HUDEP-2 (cell line): ENCODE results near the gene IRF9.

Experiments used
- DNase-seq, 76 experiments: peaks; one replicate each; lab custom pipeline; 2025; ENCODE audit not compliant: unreplicated experiment in 76 of 76; lab: John Stamatoyannopoulos, UW

The IRF9 gene

GRCh38 chr14:24160850-24161804 lies at the start of gene IRF9:
TSS of gene IRF9 (plus strand) at chr14:24161265. CDS start at chr14:24162145, 880 bp downstream.
- peak; percentile 33 to 99 (median 96) for DNase-seq

GRCh38 chr14:24113379-24113800 lies 47.7 kb upstream of the IRF9 start:
- DNase-seq = peak in 3 of 76 experiments; percentile 40 to 64 (median 50)

- peak; percentile 30 to 93 (median 79) for DNase-seq
Observed at GRCh38 chr14:24113801-24114531, 47.1 kb upstream of the IRF9 start.

- DNase-seq = peak; percentile 71 to 100 (median 98)
Observed at GRCh38 chr14:24114532-24115421, 46.3 kb upstream of the IRF9 start, which contains the start of the genes DCAF11 and NRL. TSS of gene DCAF11 (plus strand) at chr14:24114777. CDS start at chr14:24115595, 818 bp downstream. TSS of gene NRL (minus strand) at chr14:24114949. CDS start at chr14:24082848, 32,101 bp downstream.

GRCh38 chr14:24115422-24116127 lies 45.5 kb upstream of the IRF9 start:
- DNase-seq = no peak

- no peak for DNase-seq
Observed at GRCh38 chr14:24116128-24116814, 44.8 kb upstream of the IRF9 start.

- no peak for DNase-seq
Observed at GRCh38 chr14:24117179-24117578, 43.9 kb upstream of the IRF9 start.

GRCh38 chr14:24119691-24120090 lies 41.4 kb upstream of the IRF9 start:
- DNase-seq = no peak

- no peak for DNase-seq
Observed at GRCh38 chr14:24121210-24121609, 39.9 kb upstream of the IRF9 start.

- peak in 14 of 76 experiments; percentile 1 to 33 (median 15) for DNase-seq
Observed at GRCh38 chr14:24122416-24122815, 38.6 kb upstream of the IRF9 start.

- peak in 6 of 76 experiments; percentile 14 to 82 (median 26) for DNase-seq
Observed at GRCh38 chr14:24122898-24123297, 38.2 kb upstream of the IRF9 start.

- DNase-seq = peak in 75 of 76 experiments; percentile 40 to 91 (median 72)
Observed at GRCh38 chr14:24123424-24124417, 37.3 kb upstream of the IRF9 start.

GRCh38 chr14:24126939-24127338 lies 34.1 kb upstream of the IRF9 start:
- DNase-seq = no peak

GRCh38 chr14:24127673-24128072 lies 33.4 kb upstream of the IRF9 start:
- no peak for DNase-seq

- DNase-seq = no peak
Observed at GRCh38 chr14:24129410-24129998, 31.6 kb upstream of the IRF9 start.

GRCh38 chr14:24130380-24130716 lies 30.7 kb upstream of the IRF9 start, which contains the start of gene FITM1:
TSS of gene FITM1 (plus strand) at chr14:24130659. CDS start at chr14:24131564, 905 bp downstream.
- no peak for DNase-seq
